Sigmoid colon (tissue), 3 donors: ENCODE results near the gene PAFAH1B2.

Source experiments
- POLR2A ChIP-seq, 2 donors: fragments of 450-650 bp; IDR thresholded peaks; one replicate each; pipeline ENCODE4 v1.6.1; 2016; ENCODE audit warnings: antibody characterized with exemption in 2 of 2, mild to moderate bottlenecking in 2 of 2, moderate library complexity in 2 of 2
- TF ChIP-seq, protein P1 (sequence below), 4 experiments: fragments of 450-650 bp in 3 of 4; fragments of 200-600 bp in 1 of 4; IDR thresholded peaks; one replicate each; pipeline ENCODE4 v1.5.1; 2016 to 2019; ENCODE audit warnings: antibody characterized with exemption in 4 of 4, mild to moderate bottlenecking in 3 of 4, moderate library complexity in 2 of 4

DNA sequence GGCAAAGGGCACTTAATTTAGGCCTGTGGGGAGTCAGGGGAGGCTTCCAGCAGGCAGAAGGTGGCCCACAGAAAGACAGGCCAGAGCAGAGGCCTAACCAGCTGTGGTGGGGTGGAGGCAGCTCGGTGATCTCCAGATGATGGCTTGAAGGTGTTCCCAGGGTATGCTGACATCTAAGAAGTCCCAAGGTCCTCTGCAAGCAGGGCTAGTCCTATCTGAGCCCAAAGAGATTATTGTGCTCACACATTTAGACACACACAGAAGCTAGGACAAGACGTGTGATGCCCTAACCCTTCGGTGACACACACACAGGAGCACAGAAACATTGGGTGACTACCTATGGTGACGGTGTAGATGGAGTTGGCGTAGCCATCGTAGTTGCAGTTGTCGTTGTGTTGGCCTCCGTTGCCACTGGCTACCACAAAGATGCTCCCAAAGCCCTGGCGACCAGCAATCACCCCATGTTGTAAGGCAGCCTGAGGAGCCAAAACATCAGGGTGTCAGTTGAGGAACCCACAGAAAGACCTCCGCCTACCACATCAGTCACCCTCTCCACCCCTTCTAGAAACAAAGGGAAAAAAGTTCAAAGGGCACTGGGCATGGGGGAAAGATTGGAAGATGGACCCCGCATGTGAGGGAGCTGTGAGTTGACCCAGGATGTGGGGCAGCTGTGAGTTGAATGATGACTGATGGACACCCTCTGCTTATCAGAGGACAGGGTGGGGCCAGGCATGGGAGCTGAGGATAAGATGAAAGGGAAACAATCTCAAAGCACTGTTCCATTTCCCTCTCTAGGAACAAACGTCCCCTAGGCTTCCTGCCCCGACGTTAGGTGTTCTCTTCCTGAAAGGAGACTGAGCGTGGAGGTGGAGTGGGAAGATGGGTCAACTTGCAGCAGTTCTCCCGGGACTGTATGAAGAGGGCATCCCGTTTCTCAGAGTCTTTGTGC is 79.9 kb downstream of the PAFAH1B2 start:
- TF ChIP-seq, protein P1, sequence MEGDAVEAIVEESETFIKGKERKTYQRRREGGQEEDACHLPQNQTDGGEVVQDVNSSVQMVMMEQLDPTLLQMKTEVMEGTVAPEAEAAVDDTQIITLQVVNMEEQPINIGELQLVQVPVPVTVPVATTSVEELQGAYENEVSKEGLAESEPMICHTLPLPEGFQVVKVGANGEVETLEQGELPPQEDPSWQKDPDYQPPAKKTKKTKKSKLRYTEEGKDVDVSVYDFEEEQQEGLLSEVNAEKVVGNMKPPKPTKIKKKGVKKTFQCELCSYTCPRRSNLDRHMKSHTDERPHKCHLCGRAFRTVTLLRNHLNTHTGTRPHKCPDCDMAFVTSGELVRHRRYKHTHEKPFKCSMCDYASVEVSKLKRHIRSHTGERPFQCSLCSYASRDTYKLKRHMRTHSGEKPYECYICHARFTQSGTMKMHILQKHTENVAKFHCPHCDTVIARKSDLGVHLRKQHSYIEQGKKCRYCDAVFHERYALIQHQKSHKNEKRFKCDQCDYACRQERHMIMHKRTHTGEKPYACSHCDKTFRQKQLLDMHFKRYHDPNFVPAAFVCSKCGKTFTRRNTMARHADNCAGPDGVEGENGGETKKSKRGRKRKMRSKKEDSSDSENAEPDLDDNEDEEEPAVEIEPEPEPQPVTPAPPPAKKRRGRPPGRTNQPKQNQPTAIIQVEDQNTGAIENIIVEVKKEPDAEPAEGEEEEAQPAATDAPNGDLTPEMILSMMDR (IDR thresholded peaks at IDR 0.05), result no peak
- TF ChIP-seq POLR2A (IDR thresholded peaks at IDR 0.05), result no peak
